ENCODE data around the gene CCDC141.
A peak's percentile ranks its signal among the peaks of the same experiment; 100 is the strongest.

The CCDC141 gene

GRCh38 chr2:178799305-178799704, 250.6 kb downstream of the CCDC141 start:
- in situ Hi-C loops (cut with MboI; ENCODE audit: low sequenced_read_pairs) = loop anchor here (10.0 kb wide), 1 partner anchor 115 kb away; no protein-coding TSS in a partner anchor
- Histone ChIP-seq H3K4me1 (0 out of 2 replicates have a peak, but pooled peaks cover 3% of the 10 kb centered on the region), H3K36me3 (replicated peaks) (no peaks in the 10 kb centered on the region), H3K9me3 (no peaks in the 10 kb centered on the region), H3K27me3 (ENCODE audit: low read depth) (no peaks in the 10 kb centered on the region), H3K4me3 (no peak overlapping the region)
- DNase-seq (ENCODE audit: low spot score in 2 of 2) = no peak

GRCh38 chr2:178796079-178796677, 253.8 kb downstream of the CCDC141 start:
- H3K4me3 ChIP-seq = no peak overlapping the region
- in situ Hi-C loops (cut with MboI; ENCODE audit: low sequenced_read_pairs) = loop anchor here (10.0 kb wide), 1 partner anchor 119 kb away; no protein-coding TSS in a partner anchor
- peak in 1 of 2 experiments; percentile 54 for DNase-seq (ENCODE audit: low spot score in 2 of 2)
- H3K36me3 ChIP-seq (replicated peaks) = no peaks in the 10 kb centered on the region
- H3K27me3 ChIP-seq (ENCODE audit: low read depth) = no peaks in the 10 kb centered on the region
- H3K4me1 ChIP-seq = 0 out of 2 replicates have a peak, but pooled peaks cover 3% of the 10 kb centered on the region
- H3K9me3 ChIP-seq = no peaks in the 10 kb centered on the region

- in situ Hi-C loops (cut with MboI; ENCODE audit: low sequenced_read_pairs) = no loop called here
- Histone ChIP-seq H3K4me1 (no peaks in the 10 kb centered on the region), H3K4me3 (no peak overlapping the region), H3K36me3 (replicated peaks) (no peaks in the 10 kb centered on the region), H3K27me3 (ENCODE audit: low read depth) (no peaks in the 10 kb centered on the region), H3K9me3 (no peaks in the 10 kb centered on the region)
- no peak for DNase-seq (ENCODE audit: low spot score in 2 of 2)
These were observed 262.0 kb downstream of the CCDC141 start for GRCh38 chr2:178787934-178788333.

GRCh38 chr2:178787155-178787554, 262.8 kb downstream of the CCDC141 start:
- in situ Hi-C loops (cut with MboI; ENCODE audit: low sequenced_read_pairs) = no loop called here
- H3K36me3 ChIP-seq (replicated peaks) = no peaks in the 10 kb centered on the region
- H3K4me3 ChIP-seq = no peak overlapping the region
- H3K9me3 ChIP-seq = no peaks in the 10 kb centered on the region
- H3K4me1 ChIP-seq = no peaks in the 10 kb centered on the region
- no peaks in the 10 kb centered on the region for H3K27me3 ChIP-seq (ENCODE audit: low read depth)
- DNase-seq (ENCODE audit: low spot score in 2 of 2) = no peak

GRCh38 chr2:178783889-178784288, 266.0 kb downstream of the CCDC141 start:
- no peak overlapping the region for H3K4me3 ChIP-seq
- no peaks in the 10 kb centered on the region for H3K36me3 ChIP-seq (replicated peaks)
- H3K4me1 ChIP-seq = no peaks in the 10 kb centered on the region
- no peak for DNase-seq (ENCODE audit: low spot score in 2 of 2)
- H3K9me3 ChIP-seq = no peaks in the 10 kb centered on the region
- in situ Hi-C loops (cut with MboI; ENCODE audit: low sequenced_read_pairs) = no loop called here
- no peaks in the 10 kb centered on the region for H3K27me3 ChIP-seq (ENCODE audit: low read depth)

GRCh38 chr2:178782236-178782635, 267.7 kb downstream of the CCDC141 start:
- DNase-seq (ENCODE audit: low spot score in 2 of 2) = no peak
- Histone ChIP-seq H3K36me3 (replicated peaks) (no peaks in the 10 kb centered on the region), H3K4me1 (no peaks in the 10 kb centered on the region), H3K4me3 (no peak overlapping the region), H3K27me3 (ENCODE audit: low read depth) (no peaks in the 10 kb centered on the region), H3K9me3 (no peaks in the 10 kb centered on the region)
- in situ Hi-C loops (cut with MboI; ENCODE audit: low sequenced_read_pairs) = no loop called here
